Amygdala (tissue), 56 donors: ENCODE data around the gene PRRC2C.

ENCODE experiments used
- DNase-seq, 56 donors: peaks; one replicate each; lab custom pipeline; 2025; lab: John Stamatoyannopoulos, UW

The PRRC2C gene

GRCh38 chr1:171625225-171625624 is 139.9 kb downstream of the PRRC2C start:
- DNase-seq: no peak

- DNase-seq: no peak
Observed at GRCh38 chr1:171627020-171627419, 141.7 kb downstream of the PRRC2C start.

GRCh38 chr1:171628225-171628624 is 142.9 kb downstream of the PRRC2C start:
- DNase-seq: no peak

- no peak for DNase-seq
Observed at GRCh38 chr1:171635661-171636060, 150.3 kb downstream of the PRRC2C start.

GRCh38 chr1:171636141-171636540 is 150.8 kb downstream of the PRRC2C start:
- no peak for DNase-seq

- DNase-seq: no peak
Observed at GRCh38 chr1:171637928-171638576, 152.7 kb downstream of the PRRC2C start.

GRCh38 chr1:171640225-171640624 is 154.9 kb downstream of the PRRC2C start:
- no peak for DNase-seq

- DNase-seq: no peak
Observed at GRCh38 chr1:171641076-171641864, 155.9 kb downstream of the PRRC2C start.

- DNase-seq: no peak
Observed at GRCh38 chr1:171642197-171642596, 156.9 kb downstream of the PRRC2C start.
